Activated naive CD4-positive, alpha-beta T cell treated with anti-CD3 and anti-CD28 coated beads, Interleukin-2, amount 50 U/mL, for 16 hours (primary cell): ENCODE data around the gene TRIM60.
"Not testable (repeated sequence)": the region's sequence is repeated elsewhere in the genome, so short reads cannot be mapped to it uniquely, and the experiment has no call there.

Source experiments
- DNase-seq: peaks from one replicate; pipeline ENCODE4 v3.0.0-alpha.2; 2020

Gene TRIM60

DNA sequence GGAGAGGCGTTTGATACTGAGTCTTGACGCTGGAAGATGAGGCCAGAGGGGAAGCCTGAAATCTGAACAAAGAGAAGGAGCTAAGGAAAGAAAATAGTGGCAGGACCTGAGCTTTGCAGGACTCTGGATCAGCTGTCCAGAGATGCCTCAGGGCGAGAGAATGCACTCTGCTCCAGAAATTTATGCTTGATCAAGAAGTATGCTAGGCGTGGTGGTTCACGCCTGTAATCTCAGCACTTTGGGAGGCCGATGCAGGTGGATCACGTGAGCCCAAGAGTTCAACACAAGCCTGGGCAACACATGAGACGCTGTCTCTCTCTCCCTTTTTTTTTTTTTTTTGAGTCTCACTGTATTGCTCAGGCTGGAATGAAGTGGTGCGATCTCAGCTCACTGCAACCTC, 23.8 kb downstream of the TRIM60 start:
- no peak for DNase-seq

DNA sequence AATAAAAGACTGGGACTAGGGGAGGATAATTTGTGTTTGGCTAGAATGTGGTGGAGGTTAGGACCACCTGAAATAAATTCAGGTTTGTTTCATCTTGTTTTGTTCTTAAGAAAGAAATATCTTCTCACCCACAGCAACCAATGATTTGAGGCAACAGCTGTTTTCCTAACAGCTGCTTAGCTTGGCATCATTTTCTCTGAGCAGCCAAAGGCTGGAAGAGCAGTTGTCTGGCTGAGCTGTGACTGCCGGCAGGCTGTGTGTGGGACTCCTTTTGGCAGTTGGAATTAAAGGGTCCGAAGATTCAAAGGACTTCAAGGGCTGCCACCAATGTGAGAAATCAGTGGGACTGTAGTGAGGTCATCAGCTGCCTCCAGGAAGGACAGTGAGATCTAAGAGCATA, 26.9 kb downstream of the TRIM60 start:
- DNase-seq = no peak

DNA sequence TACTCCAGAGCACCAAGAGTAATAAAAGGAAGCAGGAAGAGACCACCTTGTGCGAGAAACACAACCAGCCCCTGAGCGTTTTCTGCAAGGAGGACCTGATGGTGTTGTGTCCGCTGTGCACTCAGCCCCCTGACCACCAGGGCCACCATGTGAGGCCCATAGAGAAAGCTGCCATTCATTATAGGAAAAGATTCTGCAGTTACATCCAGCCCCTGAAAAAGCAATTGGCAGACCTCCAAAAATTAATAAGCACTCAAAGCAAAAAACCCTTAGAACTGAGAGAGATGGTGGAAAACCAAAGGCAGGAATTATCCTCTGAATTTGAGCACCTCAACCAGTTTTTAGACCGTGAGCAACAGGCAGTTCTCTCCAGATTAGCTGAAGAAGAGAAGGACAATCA, 27.6 kb downstream of the TRIM60 start:
- DNase-seq = no peak

- no peak for DNase-seq
Observed at GRCh38 chr4:165060938-165061337, 29.1 kb downstream of the TRIM60 start.

DNA sequence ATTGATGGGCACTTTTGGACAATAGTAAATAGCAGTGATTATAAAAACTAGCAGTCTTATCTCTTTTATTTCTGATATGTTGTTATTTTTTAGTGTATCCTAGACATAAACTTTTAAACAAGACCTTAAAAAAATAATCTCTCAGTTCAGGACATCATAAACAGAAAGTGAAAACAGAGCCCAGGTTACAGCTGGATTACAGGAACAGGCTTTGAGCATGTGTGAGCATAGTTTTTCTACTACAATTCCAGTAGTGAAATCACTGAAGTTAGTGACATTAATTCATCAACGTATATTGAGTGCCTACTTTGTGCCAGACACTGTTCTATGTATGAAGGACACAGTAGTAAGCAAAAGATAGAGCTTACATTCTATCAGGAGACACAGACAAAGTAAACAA, 38.8 kb downstream of the TRIM60 start:
- no peak for DNase-seq

GRCh38 chr4:165073346-165073745, 41.5 kb downstream of the TRIM60 start:
- not testable (repeated sequence) for DNase-seq

GRCh38 chr4:165077034-165077578, 45.3 kb downstream of the TRIM60 start:
- no peak for DNase-seq

DNA sequence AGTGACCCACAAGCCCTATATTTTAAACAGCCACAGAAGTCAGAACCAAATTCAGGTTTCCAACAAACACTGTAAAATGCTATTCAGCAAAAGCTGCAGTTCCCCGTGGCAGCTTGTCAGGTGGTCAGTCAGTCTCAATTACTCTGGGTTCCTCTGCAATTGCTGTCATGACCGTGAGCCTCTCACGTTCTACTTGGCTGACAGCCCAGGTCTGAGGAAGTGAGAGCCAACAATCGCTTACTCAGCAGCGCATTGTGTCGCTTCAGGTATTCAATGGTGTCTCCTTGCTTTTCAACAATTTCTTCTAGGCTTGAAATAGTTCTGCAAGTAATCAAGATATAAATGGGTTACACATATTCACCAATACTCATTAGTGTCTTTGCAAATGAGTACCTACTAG, 47.7 kb downstream of the TRIM60 start:
- no peak for DNase-seq

- DNase-seq = not testable (repeated sequence)
Observed at GRCh38 chr4:165084787-165085186, 53.0 kb downstream of the TRIM60 start.

- no peak for DNase-seq
Observed at GRCh38 chr4:165085946-165086345, 54.1 kb downstream of the TRIM60 start.

DNA sequence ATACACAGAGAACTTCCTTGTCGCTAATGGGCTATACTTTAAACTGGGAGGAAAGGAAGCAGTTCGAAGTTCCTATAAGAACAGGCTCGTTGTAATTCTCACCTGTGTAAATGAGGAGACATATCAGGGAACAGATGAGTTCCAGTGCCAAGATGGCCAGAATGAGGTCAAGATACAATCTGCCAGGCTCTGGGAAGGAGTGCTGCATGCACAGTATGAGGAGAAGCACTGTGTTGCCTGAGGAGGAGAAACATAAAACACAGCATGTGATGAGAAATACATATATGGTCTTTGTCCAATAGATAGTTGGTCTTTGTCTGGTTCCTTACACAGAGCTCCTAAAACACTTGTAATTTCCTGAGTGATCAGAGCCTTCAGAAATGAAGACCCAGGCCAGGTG, 56.6 kb downstream of the TRIM60 start:
- DNase-seq = no peak
